Coronary artery (tissue), 2 donors: ENCODE data around the gene RS1.

ENCODE experiments used
- DNase-seq: peaks from one replicate; pipeline ENCODE4 v3.0.0-alpha.2; 2017; ENCODE audit warnings: low spot score
- H3K27ac ChIP-seq, 2 donors: fragments of 200-600 bp; sonication (generic); one replicate each; pipeline ENCODE4 v1.5.1; 2016 to 2019
- H3K4me3 ChIP-seq: fragments of 200-600 bp; sonication (generic); 2 replicates; pipeline ENCODE4 v1.5.1; 2016; ENCODE audit warnings: mild to moderate bottlenecking, moderate library complexity
- TF ChIP-seq, protein P1 (sequence below): fragments of 200-600 bp; sonication (generic); IDR thresholded peaks from one replicate; pipeline ENCODE4 v1.5.1; 2019; ENCODE audit warnings: antibody characterized with exemption

The RS1 gene

DNA sequence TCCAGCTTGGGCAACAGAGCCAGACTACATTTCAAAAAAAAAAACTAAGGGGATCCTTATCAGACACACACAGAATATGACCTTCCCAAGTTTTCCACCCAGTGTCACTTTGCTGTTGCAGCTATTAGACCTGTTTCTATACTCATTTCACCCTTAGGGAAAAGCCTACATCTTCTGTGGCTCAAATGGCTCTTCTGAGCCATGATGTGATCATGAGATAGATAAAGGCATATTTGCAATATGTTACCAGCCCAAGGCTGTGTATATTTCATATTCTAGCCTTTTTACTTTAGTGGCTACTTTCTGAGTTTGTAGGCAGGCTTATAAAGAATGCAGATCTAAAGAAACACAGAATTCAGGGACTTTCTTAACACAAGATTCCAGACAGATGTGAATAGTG is 19.3 kb downstream of the RS1 start:
- no peak overlapping the region for H3K4me3 ChIP-seq
- H3K27ac ChIP-seq, result no peak overlapping the region
- TF ChIP-seq, protein P1, sequence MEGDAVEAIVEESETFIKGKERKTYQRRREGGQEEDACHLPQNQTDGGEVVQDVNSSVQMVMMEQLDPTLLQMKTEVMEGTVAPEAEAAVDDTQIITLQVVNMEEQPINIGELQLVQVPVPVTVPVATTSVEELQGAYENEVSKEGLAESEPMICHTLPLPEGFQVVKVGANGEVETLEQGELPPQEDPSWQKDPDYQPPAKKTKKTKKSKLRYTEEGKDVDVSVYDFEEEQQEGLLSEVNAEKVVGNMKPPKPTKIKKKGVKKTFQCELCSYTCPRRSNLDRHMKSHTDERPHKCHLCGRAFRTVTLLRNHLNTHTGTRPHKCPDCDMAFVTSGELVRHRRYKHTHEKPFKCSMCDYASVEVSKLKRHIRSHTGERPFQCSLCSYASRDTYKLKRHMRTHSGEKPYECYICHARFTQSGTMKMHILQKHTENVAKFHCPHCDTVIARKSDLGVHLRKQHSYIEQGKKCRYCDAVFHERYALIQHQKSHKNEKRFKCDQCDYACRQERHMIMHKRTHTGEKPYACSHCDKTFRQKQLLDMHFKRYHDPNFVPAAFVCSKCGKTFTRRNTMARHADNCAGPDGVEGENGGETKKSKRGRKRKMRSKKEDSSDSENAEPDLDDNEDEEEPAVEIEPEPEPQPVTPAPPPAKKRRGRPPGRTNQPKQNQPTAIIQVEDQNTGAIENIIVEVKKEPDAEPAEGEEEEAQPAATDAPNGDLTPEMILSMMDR, result no peak
- no peak for DNase-seq

DNA sequence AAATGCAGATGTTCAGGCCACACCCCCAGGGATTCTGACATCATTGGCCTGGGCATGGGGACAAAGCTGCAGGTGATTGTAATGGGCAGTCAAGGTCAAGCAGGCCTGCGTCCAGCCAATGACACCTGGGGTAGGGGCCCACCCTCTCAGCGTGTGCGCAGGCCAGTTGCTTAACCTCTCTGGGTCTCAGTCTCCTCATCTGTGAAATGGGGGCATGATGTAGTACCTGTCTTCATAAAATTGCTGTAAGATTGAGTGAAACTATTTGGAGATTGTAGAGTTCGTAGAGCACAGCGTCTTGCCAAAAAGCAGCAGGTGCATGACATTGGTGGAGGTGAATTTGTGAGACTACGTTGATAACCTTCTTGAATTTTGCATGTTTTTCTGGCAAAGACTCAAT is 21.2 kb downstream of the RS1 start:
- Histone ChIP-seq H3K4me3 (no peak overlapping the region), H3K27ac (no peak overlapping the region)
- TF ChIP-seq, protein P1, result no peak
- no peak for DNase-seq

DNA sequence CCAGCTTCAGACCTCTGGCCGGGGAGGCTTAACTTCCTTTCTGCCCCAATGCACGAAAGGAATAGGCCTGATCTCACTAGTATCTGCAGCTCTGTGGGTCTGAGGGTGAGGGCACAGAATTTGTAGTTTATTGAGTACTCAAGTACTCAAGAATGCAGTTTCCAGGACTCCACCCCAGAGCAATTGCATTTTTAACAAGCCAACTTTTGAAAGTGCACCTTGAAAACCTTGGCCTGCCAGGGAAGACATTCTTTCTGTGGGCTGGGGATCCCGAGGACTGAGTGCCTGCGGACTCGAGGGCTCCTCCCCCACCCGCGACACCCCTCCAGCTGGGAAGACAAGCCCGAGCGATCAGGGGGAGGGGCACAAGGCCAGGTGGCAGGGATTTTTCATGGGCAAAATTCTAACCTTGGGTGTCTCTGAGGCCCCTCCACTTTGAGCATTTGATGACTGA is 22.4 kb downstream of the RS1 start:
- no peak for DNase-seq
- TF ChIP-seq, protein P1, result no peak
- no peak overlapping the region for H3K27ac ChIP-seq

DNA sequence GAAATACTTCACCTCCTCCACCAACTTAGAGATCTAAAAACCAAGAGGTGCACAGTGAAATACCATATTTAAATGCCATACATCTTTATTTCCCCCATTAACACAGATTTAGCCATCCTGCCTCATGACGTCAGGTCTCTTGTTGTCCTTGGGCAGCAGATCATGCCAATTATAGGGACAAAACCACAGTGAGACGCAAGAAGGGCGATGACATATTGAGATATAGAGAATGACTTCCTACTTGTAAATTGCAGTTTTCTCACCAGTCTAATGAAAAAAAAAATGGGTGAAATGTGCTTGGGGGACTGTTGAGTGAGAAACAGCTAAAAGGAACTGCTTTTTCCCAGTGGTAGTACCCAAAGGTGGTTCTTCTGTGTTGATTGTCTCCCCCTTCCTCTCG is 24.3 kb downstream of the RS1 start:
- no peak for DNase-seq
- Histone ChIP-seq H3K27ac (no peak overlapping the region), H3K4me3 (no peak overlapping the region)
- TF ChIP-seq, protein P1, result no peak

More for the DNA sequence above, 22.4 kb downstream of the RS1 start:
- H3K4me3 ChIP-seq, result no peak overlapping the region

DNA sequence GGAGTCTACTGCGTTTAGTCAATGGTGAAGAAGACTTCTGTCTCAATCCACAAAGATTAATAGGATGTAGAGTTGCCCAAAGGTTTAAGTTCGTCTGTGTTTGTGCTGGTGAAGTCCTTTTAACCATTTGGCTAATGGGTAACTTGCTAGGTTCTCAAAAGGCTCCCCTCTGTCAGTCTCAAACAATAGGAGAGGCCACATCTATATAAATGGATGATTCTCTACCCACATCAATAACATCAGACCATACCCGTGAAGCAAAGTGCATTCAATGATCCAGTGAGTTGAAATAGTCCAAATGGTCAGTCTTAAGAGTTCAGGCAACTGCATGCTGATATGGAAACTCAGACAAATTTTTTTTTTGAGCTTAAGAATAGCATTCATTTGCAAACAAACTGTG is 28.1 kb downstream of the RS1 start:
- no peak for DNase-seq
- TF ChIP-seq, protein P1, result no peak
- Histone ChIP-seq H3K4me3 (no peak overlapping the region), H3K27ac (no peak overlapping the region)

DNA sequence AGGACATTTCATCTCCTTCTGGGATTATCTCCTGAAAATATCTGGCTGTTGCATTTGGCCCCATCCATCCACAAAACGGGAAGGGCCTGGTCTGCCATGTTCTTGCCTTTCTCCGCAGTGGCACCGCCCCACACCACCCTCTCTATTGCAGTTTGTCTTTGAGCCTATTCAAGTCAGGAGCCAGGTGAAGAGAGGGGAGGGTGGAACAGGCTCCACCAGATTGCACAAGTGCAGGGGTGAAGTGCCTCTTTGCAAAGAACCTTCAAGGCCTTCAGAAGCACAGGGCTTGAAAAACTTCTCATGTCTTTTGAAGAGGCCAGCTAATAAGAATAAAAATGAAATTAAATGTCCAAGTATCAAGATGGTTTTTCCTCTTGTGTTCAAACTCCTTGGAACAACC is 28.7 kb downstream of the RS1 start:
- DNase-seq, result no peak
- no peak overlapping the region for H3K27ac ChIP-seq
- TF ChIP-seq, protein P1, result no peak

DNA sequence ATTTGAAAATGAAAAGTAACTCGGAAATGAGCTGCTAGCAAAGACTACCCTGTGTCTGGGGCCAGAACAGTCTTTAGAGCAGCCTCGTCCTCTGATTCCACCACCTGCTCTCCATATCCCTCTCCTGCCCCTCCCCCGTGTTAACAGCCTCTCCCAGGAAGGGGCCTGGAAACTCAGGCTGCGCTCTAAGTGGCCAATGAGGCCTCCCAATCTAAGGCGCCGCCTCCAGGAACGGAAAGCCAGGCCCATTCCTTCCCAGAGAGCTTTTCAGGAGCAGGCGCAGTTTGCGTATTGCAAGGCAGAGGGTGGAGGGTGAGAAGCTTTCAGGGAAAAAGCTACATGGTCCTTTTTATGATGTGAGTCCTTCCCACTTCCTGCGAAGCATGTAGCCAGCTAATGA is 31.2 kb downstream of the RS1 start:
- no peak overlapping the region for H3K27ac ChIP-seq
- DNase-seq, result no peak
- no peak overlapping the region for H3K4me3 ChIP-seq
- TF ChIP-seq, protein P1, result no peak

More for the DNA sequence above, 28.7 kb downstream of the RS1 start:
- no peak overlapping the region for H3K4me3 ChIP-seq
